G401 (cell line): ENCODE data around the gene USP47. TPM values are rescaled to one million over a fixed set of nuclear protein-coding genes. Genes with fewer than 3 reads are reported as not detected.

Source experiments
- DNase-seq: peaks from one replicate; pipeline ENCODE4 v3.0.0-alpha.2; 2015; ENCODE audit warnings: low spot score
- in situ Hi-C: cut with HindIII; loops from 2 replicates; pipeline ENCODE4 v1.10.0; 2016; ENCODE audit warnings: low sequenced_read_pairs, mixed read lengths
- total RNA-seq: library from RNA; depleted of rRNA; stranded (reverse); fragments of >200 nt; shearing (Covaris generic); gene quantifications from 2 replicates; pipeline ENCODE4 v1.2.3, GENCODE V29; 2014

Gene USP47
- total RNA-seq, 1 experiment from 2014 or later: 16.4 TPM

DNA sequence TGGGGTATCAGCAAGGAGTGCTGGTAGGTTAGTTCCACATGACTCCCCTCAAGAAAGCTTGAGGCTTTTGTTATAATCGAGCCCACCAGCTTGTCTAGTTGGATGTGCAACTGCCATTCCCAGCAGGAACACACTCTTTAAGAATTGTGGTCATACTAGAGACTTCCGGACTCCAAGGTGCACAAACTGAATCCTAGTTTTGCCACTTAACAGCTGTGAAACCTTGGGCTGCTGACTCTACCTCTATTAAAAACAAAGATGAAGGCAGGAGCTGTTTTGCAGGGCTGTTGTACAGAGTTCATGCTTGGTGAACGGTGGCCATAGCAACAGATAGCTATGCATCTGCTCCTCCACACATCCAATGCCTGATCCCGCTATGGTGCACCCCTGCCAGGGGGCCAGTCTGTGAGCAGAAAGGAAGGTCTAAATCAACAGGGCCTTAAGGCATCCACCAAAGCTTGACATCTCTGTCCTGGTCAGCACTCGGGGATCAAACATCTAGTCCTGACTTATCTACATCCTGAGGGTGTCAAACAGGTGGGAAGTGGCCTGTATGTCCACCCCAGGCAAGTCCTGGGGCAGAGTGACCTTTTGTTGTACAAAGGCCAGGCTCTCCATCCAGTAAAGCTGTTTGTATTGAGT lies 130.3 kb downstream of the USP47 start:
- in situ Hi-C loops: no loop called here
- no peak for DNase-seq

GRCh38 chr11:11972730-11973341 lies 131.1 kb downstream of the USP47 start:
- DNase-seq: no peak
- in situ Hi-C loops: no loop called here

- peak; percentile 99 for DNase-seq
- in situ Hi-C loops: no loop called here
Observed at GRCh38 chr11:11973361-11973800, 131.6 kb downstream of the USP47 start.

- DNase-seq: no peak
Observed at GRCh38 chr11:11973866-11974265, 132.1 kb downstream of the USP47 start.

DNA sequence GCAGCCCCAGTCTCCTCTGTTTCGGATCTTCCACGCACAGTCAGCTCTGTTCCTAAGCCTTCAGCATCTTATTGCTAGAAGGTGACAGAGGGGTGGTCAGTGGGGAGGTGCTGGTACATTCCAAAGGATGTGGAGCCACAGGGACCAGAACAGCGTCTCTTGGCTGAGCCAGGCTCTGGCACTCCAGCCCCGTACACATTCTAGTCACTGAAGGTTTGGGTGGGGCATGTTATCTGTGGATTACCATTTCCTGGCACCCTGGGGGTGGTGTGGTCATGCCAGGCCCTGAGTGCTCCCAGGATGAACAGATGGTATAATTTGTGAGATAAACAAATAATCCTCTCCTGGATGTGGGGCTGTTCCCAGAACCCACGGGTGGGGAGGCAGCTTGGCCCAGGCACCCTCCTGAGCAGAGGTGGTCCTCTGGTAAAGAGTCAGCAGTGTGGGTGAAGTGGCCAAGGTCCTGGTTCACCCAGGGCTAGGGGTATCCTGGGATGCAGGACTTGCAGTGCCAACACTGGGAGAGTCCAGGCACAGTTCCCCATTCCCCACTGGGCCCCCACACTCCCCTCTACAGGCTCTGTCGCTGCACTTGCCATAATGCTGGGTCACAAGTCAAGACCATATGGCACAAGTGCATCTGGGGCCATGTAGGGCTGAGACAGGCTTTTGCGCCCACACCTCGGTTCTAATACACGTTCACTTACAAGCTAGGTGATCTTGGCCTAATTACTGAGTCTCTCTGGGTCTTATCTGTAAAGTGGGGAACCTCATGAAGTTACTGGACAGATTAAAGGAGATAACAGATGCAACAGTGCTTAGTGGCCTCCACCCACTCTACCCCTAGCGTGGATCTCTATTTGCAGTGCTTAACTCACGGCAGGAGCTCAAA lies 133.7 kb downstream of the USP47 start:
- in situ Hi-C loops: no loop called here
- DNase-seq: peak; percentile 85

More at GRCh38 chr11:11973866-11974265, 132.1 kb downstream of the USP47 start:
- in situ Hi-C loops: no loop called here

DNA sequence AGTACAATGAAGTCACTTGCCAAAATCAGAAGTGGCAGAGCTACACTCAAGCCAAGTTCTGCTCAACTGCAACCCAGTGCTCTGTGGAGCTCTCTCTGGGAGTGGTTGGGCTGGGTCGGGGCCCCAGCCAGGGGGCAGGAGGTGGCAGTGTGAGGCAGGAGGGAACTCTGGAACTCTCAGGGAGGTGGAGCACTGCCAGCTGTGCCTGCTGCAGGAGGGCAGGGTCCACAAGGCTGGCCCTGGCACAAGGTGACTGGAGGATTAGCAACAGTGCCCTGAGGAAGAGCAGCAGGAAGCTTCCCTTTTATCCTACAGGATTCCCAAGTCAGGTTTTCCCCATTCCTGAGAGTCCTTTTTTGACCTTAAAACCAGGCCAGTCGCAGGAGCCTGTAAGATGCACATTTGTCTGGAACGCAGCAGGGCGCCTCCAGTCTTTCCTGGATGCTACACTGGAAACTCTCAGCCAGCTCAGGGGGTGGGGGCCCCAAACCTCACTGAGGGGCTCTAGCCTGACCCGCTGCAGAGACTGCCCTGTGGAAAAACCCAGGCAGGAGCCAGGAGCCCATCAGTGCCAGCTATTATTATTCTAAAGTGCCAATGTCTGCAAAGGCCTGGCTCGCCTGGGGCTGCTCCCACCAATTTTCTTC lies 134.8 kb downstream of the USP47 start:
- DNase-seq: no peak
- in situ Hi-C loops: no loop called here

GRCh38 chr11:11977206-11977938 lies 135.6 kb downstream of the USP47 start:
- peak; percentile 69 for DNase-seq
- in situ Hi-C loops: no loop called here

DNA sequence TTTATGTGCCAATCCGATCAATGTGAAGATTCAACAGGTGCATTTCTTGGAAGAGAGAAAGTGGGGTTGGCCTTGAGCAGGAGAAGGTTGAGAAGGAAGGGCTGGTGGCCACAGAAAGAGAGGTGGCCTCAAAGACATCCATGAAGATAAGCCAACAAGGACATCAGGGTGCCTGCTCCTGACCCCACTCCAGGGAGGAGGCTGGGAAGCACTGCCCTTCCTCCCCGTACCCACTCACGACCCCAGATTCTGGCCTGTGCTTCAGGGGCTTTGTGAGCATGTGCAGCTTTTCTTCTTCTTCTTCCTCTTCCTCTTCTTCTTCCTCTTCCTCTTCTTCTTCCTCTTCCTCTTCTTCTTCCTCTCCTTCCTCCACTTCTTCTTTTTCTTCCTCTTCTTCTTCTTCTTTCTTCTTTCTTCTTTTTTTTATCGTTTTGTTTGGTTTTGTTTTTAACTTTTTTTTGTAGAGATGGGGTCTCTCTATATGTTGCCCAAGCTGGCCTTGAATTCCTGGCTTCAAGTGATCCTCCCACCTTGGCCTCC lies 136.4 kb downstream of the USP47 start:
- DNase-seq: no peak
- in situ Hi-C loops: no loop called here

- DNase-seq: peak; percentile 73
- in situ Hi-C loops: no loop called here
Observed at GRCh38 chr11:11978792-11979487, 137.2 kb downstream of the USP47 start.

GRCh38 chr11:11979488-11980117 lies 137.8 kb downstream of the USP47 start:
- in situ Hi-C loops: no loop called here
- no peak for DNase-seq

GRCh38 chr11:11980200-11980599 lies 138.4 kb downstream of the USP47 start:
- in situ Hi-C loops: no loop called here

DNA sequence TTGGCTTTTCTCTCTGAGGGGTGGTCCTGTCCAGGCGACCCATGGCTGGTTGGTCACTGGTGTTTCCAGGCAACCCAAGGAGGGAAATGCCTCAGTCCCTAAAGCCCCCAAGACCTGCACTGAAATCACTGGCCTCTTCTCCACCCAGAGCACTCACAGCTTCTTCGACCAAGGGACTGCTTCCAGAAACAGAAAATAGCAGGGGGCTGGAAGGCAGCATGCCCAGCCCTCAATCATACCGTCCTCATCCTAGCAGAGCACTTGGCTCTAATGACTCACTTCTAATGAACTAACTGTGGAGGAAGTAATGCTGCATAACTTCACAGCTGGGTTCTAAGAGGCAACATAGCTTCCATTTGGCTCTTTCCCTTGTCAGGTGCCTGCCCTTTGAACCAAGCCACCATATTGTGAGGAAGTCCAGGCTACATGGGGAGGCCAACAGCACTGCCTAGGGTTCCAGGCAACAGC lies 139.1 kb downstream of the USP47 start:
- in situ Hi-C loops: no loop called here
- no peak for DNase-seq

More at GRCh38 chr11:11980200-11980599, 138.4 kb downstream of the USP47 start:
- no peak for DNase-seq

DNA sequence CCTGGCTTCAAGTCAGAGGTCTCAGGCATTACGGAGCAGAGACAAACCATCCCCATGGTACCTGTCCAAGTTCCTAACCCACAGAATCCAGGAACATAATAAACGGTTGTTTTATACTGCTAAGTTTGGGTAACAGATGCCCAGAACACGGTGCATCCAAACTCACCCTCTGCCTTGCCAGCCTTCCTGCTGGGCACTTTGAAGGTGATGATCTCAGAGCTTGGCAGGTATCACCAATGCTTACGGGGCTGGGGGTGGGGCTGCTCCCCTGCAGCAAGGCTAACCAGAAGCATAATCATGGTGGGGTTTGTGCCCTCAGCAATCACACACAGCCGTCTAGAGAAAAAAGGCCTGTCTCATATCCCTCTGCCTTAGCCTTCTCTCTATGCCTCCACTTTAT lies 139.6 kb downstream of the USP47 start:
- DNase-seq: peak; percentile 93

GRCh38 chr11:11981840-11982239 lies 140.1 kb downstream of the USP47 start:
- DNase-seq: no peak
- in situ Hi-C loops: no loop called here

More for the DNA sequence above, 139.6 kb downstream of the USP47 start:
- in situ Hi-C loops: no loop called here

DNA sequence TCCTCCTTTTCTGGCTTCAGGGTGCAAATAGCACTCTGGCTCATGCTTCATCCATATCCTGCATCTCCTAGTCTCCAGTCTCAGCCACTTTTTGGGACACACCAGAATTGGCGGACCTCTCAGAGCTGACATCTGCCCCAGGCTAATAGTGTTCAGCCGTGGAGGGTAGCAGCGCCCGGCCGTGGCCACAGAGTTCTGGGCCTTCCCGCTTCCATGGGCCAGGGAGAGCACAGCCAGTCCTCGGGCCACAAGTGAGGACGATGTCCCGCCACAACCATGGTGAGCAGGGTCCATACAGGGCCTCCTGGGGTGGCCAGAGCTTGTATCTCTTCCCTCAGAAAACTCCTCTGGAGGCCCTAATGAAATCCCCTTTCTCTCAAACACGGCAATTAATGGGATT lies 140.7 kb downstream of the USP47 start:
- no peak for DNase-seq
- in situ Hi-C loops: no loop called here

DNA sequence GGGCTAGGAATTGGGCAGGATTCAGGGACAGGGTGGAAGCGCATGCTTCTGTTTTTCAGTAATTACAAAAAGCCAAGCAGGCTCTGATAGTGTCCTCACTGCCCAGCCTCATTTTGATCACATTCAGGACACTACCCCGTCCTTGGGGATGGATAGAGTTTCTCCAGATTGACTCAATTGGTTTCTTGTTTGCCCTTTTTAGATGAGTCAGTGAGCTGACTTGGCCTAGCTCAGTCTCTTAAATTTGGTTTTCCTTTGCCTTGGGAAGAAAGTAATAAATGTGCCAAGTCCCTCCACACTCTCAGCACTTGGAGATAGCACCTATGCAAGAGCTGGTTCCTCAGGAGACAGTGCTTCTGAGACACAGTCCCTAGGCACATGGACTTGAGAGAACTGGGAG lies 141.2 kb downstream of the USP47 start:
- no peak for DNase-seq
- in situ Hi-C loops: no loop called here

DNA sequence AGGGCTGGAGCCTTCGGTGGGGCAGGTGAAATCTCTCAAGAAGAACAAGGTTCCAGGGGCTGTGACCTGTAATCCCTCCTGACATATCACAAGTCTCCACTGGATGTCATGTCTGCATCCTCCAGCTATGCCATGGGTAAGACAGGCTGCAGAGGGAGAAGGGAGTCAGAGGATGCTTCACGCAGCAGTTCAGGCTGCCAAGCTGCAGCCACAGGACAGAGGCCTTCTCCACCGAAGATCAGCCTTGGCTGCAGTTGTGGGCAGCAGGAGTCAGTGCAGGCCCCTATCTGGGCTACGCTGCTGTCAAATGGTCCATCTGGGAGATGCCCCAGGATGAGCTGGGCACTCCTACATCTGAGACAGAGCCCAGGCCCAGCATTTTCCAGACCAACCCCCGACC lies 141.7 kb downstream of the USP47 start:
- no peak for DNase-seq
- in situ Hi-C loops: no loop called here

DNA sequence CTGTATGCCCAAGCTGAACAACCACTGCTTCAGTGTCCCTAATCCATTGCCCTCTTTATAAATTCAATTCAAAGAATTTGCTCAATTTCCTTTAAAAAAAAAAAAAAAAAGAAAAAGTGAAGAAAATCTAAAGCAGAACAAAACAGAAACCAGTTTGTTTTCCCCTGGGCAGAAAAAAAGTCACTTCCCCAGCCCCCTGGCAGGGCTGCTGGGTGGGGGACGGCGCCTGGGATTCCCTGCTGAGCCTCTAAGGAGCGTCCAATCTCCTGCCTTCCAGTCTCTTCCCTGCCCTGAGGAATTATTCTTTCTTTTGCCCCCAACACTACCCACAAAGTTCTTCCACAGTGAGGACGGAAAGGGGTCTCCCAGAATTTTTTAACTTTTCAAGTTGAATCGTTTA lies 142.8 kb downstream of the USP47 start:
- in situ Hi-C loops: no loop called here
- no peak for DNase-seq
